Right lobe of liver (tissue), 4 donors: ENCODE data around the gene LY86.

Source experiments
- POLR2A ChIP-seq: fragments of 450-650 bp; IDR thresholded peaks from one replicate; pipeline ENCODE4 v1.6.1; 2017; ENCODE audit warnings: antibody characterized with exemption, mild to moderate bottlenecking
- TF ChIP-seq, protein P1 (sequence below), 4 donors: fragments of 200-600 bp in 3 of 4; fragments of 450-650 bp in 1 of 4; IDR thresholded peaks; one replicate each; pipeline versions ENCODE4 v1.5.1 to v1.8.0; 2016 to 2022; ENCODE audit warnings: antibody characterized with exemption in 4 of 4, mild to moderate bottlenecking in 2 of 4
- donor health status: DM: no; HTN: no; CAD: no.
- donor health status: DM: no; HTN: no; CAD: no.
- donor health status: DM: no; HTN: yes; CAD: no.

DNA sequence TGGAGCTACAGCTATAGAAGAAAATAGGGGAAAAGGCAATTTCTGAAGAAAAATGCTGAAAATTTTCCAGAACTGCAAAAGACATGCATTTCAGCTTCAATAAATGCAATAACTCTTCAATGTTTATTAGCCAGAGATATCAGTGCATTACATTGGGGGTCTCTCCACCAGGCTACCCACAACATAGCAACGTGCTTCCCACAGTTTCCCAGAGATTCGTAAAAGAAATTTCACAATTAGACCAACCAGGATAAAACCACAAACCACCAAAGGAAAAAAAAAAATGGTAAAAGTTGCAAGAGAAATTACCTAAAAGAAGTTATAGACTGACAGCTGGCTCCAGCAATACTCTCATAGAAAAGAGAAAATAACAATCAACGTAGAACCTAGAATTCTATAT is 16.0 kb downstream of the LY86 start:
- no peak for TF ChIP-seq POLR2A
- TF ChIP-seq, protein P1, sequence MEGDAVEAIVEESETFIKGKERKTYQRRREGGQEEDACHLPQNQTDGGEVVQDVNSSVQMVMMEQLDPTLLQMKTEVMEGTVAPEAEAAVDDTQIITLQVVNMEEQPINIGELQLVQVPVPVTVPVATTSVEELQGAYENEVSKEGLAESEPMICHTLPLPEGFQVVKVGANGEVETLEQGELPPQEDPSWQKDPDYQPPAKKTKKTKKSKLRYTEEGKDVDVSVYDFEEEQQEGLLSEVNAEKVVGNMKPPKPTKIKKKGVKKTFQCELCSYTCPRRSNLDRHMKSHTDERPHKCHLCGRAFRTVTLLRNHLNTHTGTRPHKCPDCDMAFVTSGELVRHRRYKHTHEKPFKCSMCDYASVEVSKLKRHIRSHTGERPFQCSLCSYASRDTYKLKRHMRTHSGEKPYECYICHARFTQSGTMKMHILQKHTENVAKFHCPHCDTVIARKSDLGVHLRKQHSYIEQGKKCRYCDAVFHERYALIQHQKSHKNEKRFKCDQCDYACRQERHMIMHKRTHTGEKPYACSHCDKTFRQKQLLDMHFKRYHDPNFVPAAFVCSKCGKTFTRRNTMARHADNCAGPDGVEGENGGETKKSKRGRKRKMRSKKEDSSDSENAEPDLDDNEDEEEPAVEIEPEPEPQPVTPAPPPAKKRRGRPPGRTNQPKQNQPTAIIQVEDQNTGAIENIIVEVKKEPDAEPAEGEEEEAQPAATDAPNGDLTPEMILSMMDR (IDR thresholded peaks at IDR 0.05): no peak
